Hepatic stellate cell (primary cell): ENCODE data around the gene BMPR1A.
"Not testable (repeated sequence)": the region's sequence is repeated elsewhere in the genome, so short reads cannot be mapped to it uniquely, and the experiment has no call there.

Source experiments
- DNase-seq: peaks from one replicate; pipeline ENCODE4 v3.0.0; 2011; ENCODE audit warnings: low spot score

BMPR1A gene

GRCh38 chr10:86730227-86730626 is 26.2 kb upstream of the BMPR1A start:
- no peak for DNase-seq

GRCh38 chr10:86732771-86733170 is 23.6 kb upstream of the BMPR1A start:
- no peak for DNase-seq

- DNase-seq, result no peak
These were observed 23.2 kb upstream of the BMPR1A start for GRCh38 chr10:86733260-86733671.

- DNase-seq, result no peak
These were observed 22.0 kb upstream of the BMPR1A start for GRCh38 chr10:86734207-86734988.

- not testable (repeated sequence) for DNase-seq
These were observed 21.1 kb upstream of the BMPR1A start for GRCh38 chr10:86735278-86735677.

- DNase-seq, result no peak
These were observed 14.2 kb upstream of the BMPR1A start for GRCh38 chr10:86742230-86742629.

- DNase-seq, result no peak
These were observed 12.2 kb upstream of the BMPR1A start for GRCh38 chr10:86744067-86744725.

- DNase-seq, result no peak
These were observed 8.4 kb upstream of the BMPR1A start for GRCh38 chr10:86747796-86748581.

GRCh38 chr10:86749854-86750253 is 6.6 kb upstream of the BMPR1A start:
- no peak for DNase-seq

GRCh38 chr10:86751477-86751876 is 4.9 kb upstream of the BMPR1A start:
- no peak for DNase-seq

- no peak for DNase-seq
These were observed 4.1 kb upstream of the BMPR1A start for GRCh38 chr10:86752311-86752710.

GRCh38 chr10:86753051-86753450 is 3.4 kb upstream of the BMPR1A start:
- DNase-seq, result no peak

- no peak for DNase-seq
These were observed 2.6 kb upstream of the BMPR1A start for GRCh38 chr10:86753638-86754434.

- DNase-seq, result no peak
These were observed 1.0 kb upstream of the BMPR1A start for GRCh38 chr10:86755454-86755739.

GRCh38 chr10:86755740-86756510 is 494 bp upstream of the BMPR1A start:
- DNase-seq, result peak; percentile 77

GRCh38 chr10:86757113-86757972 is 924 bp downstream of the BMPR1A start:
- peak; percentile 45 for DNase-seq

- DNase-seq, result no peak
These were observed 2.0 kb downstream of the BMPR1A start for GRCh38 chr10:86758189-86759072.

GRCh38 chr10:86759073-86759672 is 2.8 kb downstream of the BMPR1A start:
- no peak for DNase-seq

- DNase-seq, result no peak
These were observed 7.0 kb downstream of the BMPR1A start for GRCh38 chr10:86763404-86763803.
